ENCODE data around the gene BHLHE40.
"Not testable (repeated sequence)": the region's sequence is repeated elsewhere in the genome, so short reads cannot be mapped to it uniquely, and the experiment has no call there.

GRCh38 chr3:4967683-4968082 is 11.6 kb upstream of the BHLHE40 start:
- TF ChIP-seq, protein P1, sequence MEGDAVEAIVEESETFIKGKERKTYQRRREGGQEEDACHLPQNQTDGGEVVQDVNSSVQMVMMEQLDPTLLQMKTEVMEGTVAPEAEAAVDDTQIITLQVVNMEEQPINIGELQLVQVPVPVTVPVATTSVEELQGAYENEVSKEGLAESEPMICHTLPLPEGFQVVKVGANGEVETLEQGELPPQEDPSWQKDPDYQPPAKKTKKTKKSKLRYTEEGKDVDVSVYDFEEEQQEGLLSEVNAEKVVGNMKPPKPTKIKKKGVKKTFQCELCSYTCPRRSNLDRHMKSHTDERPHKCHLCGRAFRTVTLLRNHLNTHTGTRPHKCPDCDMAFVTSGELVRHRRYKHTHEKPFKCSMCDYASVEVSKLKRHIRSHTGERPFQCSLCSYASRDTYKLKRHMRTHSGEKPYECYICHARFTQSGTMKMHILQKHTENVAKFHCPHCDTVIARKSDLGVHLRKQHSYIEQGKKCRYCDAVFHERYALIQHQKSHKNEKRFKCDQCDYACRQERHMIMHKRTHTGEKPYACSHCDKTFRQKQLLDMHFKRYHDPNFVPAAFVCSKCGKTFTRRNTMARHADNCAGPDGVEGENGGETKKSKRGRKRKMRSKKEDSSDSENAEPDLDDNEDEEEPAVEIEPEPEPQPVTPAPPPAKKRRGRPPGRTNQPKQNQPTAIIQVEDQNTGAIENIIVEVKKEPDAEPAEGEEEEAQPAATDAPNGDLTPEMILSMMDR (IDR thresholded peaks at IDR 0.05; ENCODE audit: low read length): not testable (repeated sequence)
- not testable (repeated sequence) for TF ChIP-seq EZH2 (optimal IDR thresholded peaks at IDR 0.05; ENCODE audit: low read depth, low read length)
